ENCODE measurements around the gene PRPF40B.

The PRPF40B gene

GRCh38 chr12:49658276-49658675, 34.9 kb downstream of the PRPF40B start:
- peak overlapping the region in 1 of 2 donors; percentile 8 for H3K27ac Mint-ChIP-seq
- DNase-seq (no peak), ATAC-seq (no peak)
- no peaks in the 10 kb centered on the region for H3K27me3 Mint-ChIP-seq
- peaks cover 55% of the 10 kb centered on the region for H3K4me1 Mint-ChIP-seq
- no peak overlapping the region for H3K4me3 Mint-ChIP-seq
- no peaks in the 10 kb centered on the region for H3K9me3 Mint-ChIP-seq

- Mint-ChIP-seq H3K9me3 (no peaks in the 10 kb centered on the region), H3K27ac (no peak overlapping the region), H3K27me3 (no peaks in the 10 kb centered on the region), H3K4me1 (peaks cover 70% of the 10 kb centered on the region), H3K4me3 (no peak overlapping the region)
- DNase-seq, result no peak
- ATAC-seq, result no peak
Observed at GRCh38 chr12:49659753-49660152, 36.4 kb downstream of the PRPF40B start.

- H3K4me1 Mint-ChIP-seq, result peaks cover 74% of the 10 kb centered on the region
- peak overlapping the region; percentile 31 to 95 for H3K27ac Mint-ChIP-seq
- H3K4me3 Mint-ChIP-seq, result peak overlapping the region; percentile 70 to 77
- no peaks in the 10 kb centered on the region for H3K27me3 Mint-ChIP-seq
- no peak for DNase-seq
- peak; percentile 79 for ATAC-seq
- no peaks in the 10 kb centered on the region for H3K9me3 Mint-ChIP-seq
Observed at GRCh38 chr12:49661191-49661590, 37.8 kb downstream of the PRPF40B start.

- peaks cover 73% of the 10 kb centered on the region for H3K4me1 Mint-ChIP-seq
- no peaks in the 10 kb centered on the region for H3K27me3 Mint-ChIP-seq
- no peak for ATAC-seq
- peak overlapping the region; percentile 70 to 77 for H3K4me3 Mint-ChIP-seq
- H3K27ac Mint-ChIP-seq, result peak overlapping the region; percentile 95
- H3K9me3 Mint-ChIP-seq, result no peaks in the 10 kb centered on the region
- no peak for DNase-seq
Observed at GRCh38 chr12:49661746-49662145, 38.4 kb downstream of the PRPF40B start.

- H3K4me3 Mint-ChIP-seq, result peak overlapping the region; percentile 72 to 77
- H3K27me3 Mint-ChIP-seq, result no peaks in the 10 kb centered on the region
- H3K9me3 Mint-ChIP-seq, result no peaks in the 10 kb centered on the region
- H3K27ac Mint-ChIP-seq, result peak overlapping the region; percentile 95
- peak; percentile 95 for ATAC-seq
- H3K4me1 Mint-ChIP-seq, result peaks cover 78% of the 10 kb centered on the region
- DNase-seq, result peak; percentile 60 to 75
Observed at GRCh38 chr12:49662998-49663843, 39.9 kb downstream of the PRPF40B start.

- H3K9me3 Mint-ChIP-seq, result no peaks in the 10 kb centered on the region
- no peak for ATAC-seq
- DNase-seq, result no peak
- H3K27me3 Mint-ChIP-seq, result no peaks in the 10 kb centered on the region
- peaks cover 88% of the 10 kb centered on the region for H3K4me1 Mint-ChIP-seq
- peak overlapping the region in 1 of 2 donors; percentile 74 for H3K27ac Mint-ChIP-seq
- H3K4me3 Mint-ChIP-seq, result peak overlapping the region in 1 of 2 donors; percentile 77
Observed at GRCh38 chr12:49664167-49664566, 40.8 kb downstream of the PRPF40B start.

- peaks cover 93% of the 10 kb centered on the region for H3K4me1 Mint-ChIP-seq
- peak overlapping the region in 1 of 2 donors; percentile 16 for H3K4me3 Mint-ChIP-seq
- peak overlapping the region in 1 of 2 donors; percentile 74 for H3K27ac Mint-ChIP-seq
Observed at GRCh38 chr12:49664591-49665239, 41.4 kb downstream of the PRPF40B start.

GRCh38 chr12:49665384-49665783, 42.0 kb downstream of the PRPF40B start:
- Mint-ChIP-seq H3K4me3 (no peak overlapping the region), H3K27me3 (no peaks in the 10 kb centered on the region), H3K27ac (peak overlapping the region; percentile 52 to 70), H3K4me1 (peaks cover 99% of the 10 kb centered on the region), H3K9me3 (no peaks in the 10 kb centered on the region)
- no peak for DNase-seq
- no peak for ATAC-seq

More at GRCh38 chr12:49664591-49665239, 41.4 kb downstream of the PRPF40B start:
- H3K9me3 Mint-ChIP-seq, result no peaks in the 10 kb centered on the region
- DNase-seq (no peak), ATAC-seq (no peak)
- H3K27me3 Mint-ChIP-seq, result no peaks in the 10 kb centered on the region

- Mint-ChIP-seq H3K4me3 (no peak overlapping the region), H3K4me1 (peaks cover 99% of the 10 kb centered on the region), H3K9me3 (no peaks in the 10 kb centered on the region), H3K27me3 (no peaks in the 10 kb centered on the region), H3K27ac (no peak overlapping the region)
- DNase-seq (no peak), ATAC-seq (no peak)
Observed at GRCh38 chr12:49666176-49666575, 42.8 kb downstream of the PRPF40B start.

- peak; percentile 45 for ATAC-seq
- peak overlapping the region in 1 of 2 donors; percentile 21 for H3K4me3 Mint-ChIP-seq
Observed at GRCh38 chr12:49667325-49668090, 44.1 kb downstream of the PRPF40B start.

GRCh38 chr12:49669796-49670195, 46.4 kb downstream of the PRPF40B start:
- Mint-ChIP-seq H3K27me3 (no peaks in the 10 kb centered on the region), H3K4me3 (peak overlapping the region; percentile 3 to 14), H3K4me1 (peaks cover 99% of the 10 kb centered on the region), H3K9me3 (no peaks in the 10 kb centered on the region), H3K27ac (peak overlapping the region; percentile 8 to 97)
- ATAC-seq, result no peak
- DNase-seq, result no peak

More at GRCh38 chr12:49667325-49668090, 44.1 kb downstream of the PRPF40B start:
- Mint-ChIP-seq H3K4me1 (peaks cover 99% of the 10 kb centered on the region), H3K27ac (peak overlapping the region; percentile 28 to 91), H3K27me3 (no peaks in the 10 kb centered on the region), H3K9me3 (no peaks in the 10 kb centered on the region)
- no peak for DNase-seq

GRCh38 chr12:49671031-49671765, 47.8 kb downstream of the PRPF40B start:
- Mint-ChIP-seq H3K4me3 (peak overlapping the region; percentile 60 to 83), H3K27me3 (no peaks in the 10 kb centered on the region), H3K9me3 (no peaks in the 10 kb centered on the region), H3K4me1 (peaks cover 99% of the 10 kb centered on the region), H3K27ac (peak overlapping the region; percentile 94)
- peak; percentile 86 for ATAC-seq
- DNase-seq, result peak; percentile 39 to 61

GRCh38 chr12:49672301-49673217, 49.2 kb downstream of the PRPF40B start:
- H3K27me3 Mint-ChIP-seq, result no peaks in the 10 kb centered on the region
- no peak for DNase-seq
- peak overlapping the region; percentile 24 to 60 for H3K4me3 Mint-ChIP-seq
- peaks cover 97% of the 10 kb centered on the region for H3K4me1 Mint-ChIP-seq
- H3K27ac Mint-ChIP-seq, result peak overlapping the region; percentile 94 to 96
- no peak for ATAC-seq
- H3K9me3 Mint-ChIP-seq, result no peaks in the 10 kb centered on the region

Data from stimulated activated naive CD8-positive, alpha-beta T cell treated with anti-CD3 and anti-CD28 coated beads, Interleukin-15, amount 100 ng/mL, for 72 hours (primary cell).